ENCODE data around the gene PPHLN1. TPM values are rescaled to one million over a fixed set of nuclear protein-coding genes. Genes with fewer than 3 reads are reported as not detected.

PPHLN1 gene
- total and polyA plus RNA-seq, 2 donors (not counting 1 experiment from before 2014, with no cell fraction given), result 48.8 to 104 TPM

GRCh38 chr12:42484996-42485395, 159.0 kb downstream of the PPHLN1 start:
- Mint-ChIP-seq H3K9me3 (ENCODE audit: insufficient read depth) (no peaks in the 10 kb centered on the region), H3K27ac (no peak overlapping the region), H3K27me3 (no peaks in the 10 kb centered on the region), H3K4me1 (peaks cover 38% of the 10 kb centered on the region), H3K4me3 (peak overlapping the region; percentile 97)
- ATAC-seq (ENCODE audit: low read depth) (no peak), DNase-seq (no peak)
- intact Hi-C loops (cut with micrococcal nuclease), result loop anchor here (1.0 to 10.0 kb wide), 8 partner anchors 16 to 1400 kb away; partner anchors contain the start of genes GXYLT1, IRAK4, PUS7L and TWF1
- no peak overlapping the region for H3K27ac ChIP-seq (ENCODE audit: low read length in 2 of 2)
- H3K27me3 ChIP-seq (replicated peaks in 1 of 4; ENCODE audit: control extremely low read depth in 1 of 4, control insufficient read depth in 3 of 4, insufficient read depth in 4 of 4, low read length in 3 of 4), result no peaks in the 10 kb centered on the region
- no peak overlapping the region for H2AFZ ChIP-seq (ENCODE audit: insufficient read depth, low read depth, low read length, poor library complexity, severe bottlenecking)
- no peaks in the 10 kb centered on the region for H3K9me3 ChIP-seq (ENCODE audit: control extremely low read depth in 1 of 3, control insufficient read depth in 2 of 3, insufficient read depth in 1 of 3, low read length in 2 of 3)
- H3K4me3 ChIP-seq (ENCODE audit: control extremely low read depth in 1 of 5, extremely low read depth in 1 of 5, insufficient read depth in 1 of 5, low read depth in 2 of 5, low read length in 4 of 5), result no peak overlapping the region
- no CpG with 5 or more reads among the region's 3 CpGs for WGBS (ENCODE audit: insufficient coverage)
- H3K9ac ChIP-seq (ENCODE audit: low read length), result no peak overlapping the region
- no peaks in the 10 kb centered on the region for H3K36me3 ChIP-seq (replicated peaks in 1 of 2; ENCODE audit: control extremely low read depth in 1 of 2, control insufficient read depth in 1 of 2, extremely low read depth in 1 of 2, insufficient read depth in 2 of 2, low read length in 1 of 2)
- H3K79me2 ChIP-seq (ENCODE audit: control insufficient read depth, insufficient read depth, low read length), result peaks cover 36% of the 10 kb centered on the region
- POLR2A ChIA-PET, result interaction anchor here (0.6 to 3.5 kb wide), 2 partner anchors 16 to 88 kb away, joined by 3 to 39 read pairs; no protein-coding TSS in a partner anchor
- H4K20me1 ChIP-seq (ENCODE audit: control insufficient read depth, insufficient read depth, low read length, poor library complexity, severe bottlenecking), result no peaks in the 10 kb centered on the region
- no peak for TF ChIP-seq EZH2 (IDR thresholded peaks at IDR 0.05; ENCODE audit: borderline replicate concordance, insufficient read depth, low read depth, low read length, poor library complexity, severe bottlenecking)
- no peak for TF ChIP-seq CTCF (IDR thresholded peaks at IDR 0.05)
- peaks cover 31 to 33% of the 10 kb centered on the region in 2 donors for H3K4me1 ChIP-seq (ENCODE audit: control insufficient read depth in 2 of 2, insufficient read depth in 2 of 2, low read length in 2 of 2)
- H3K4me2 ChIP-seq (replicated peaks; ENCODE audit: low read depth, low read length, poor library complexity, severe bottlenecking), result no peak overlapping the region
- CTCF ChIA-PET, result interaction anchor here (0.7 to 8.1 kb wide), 8 partner anchors 11 to 1402 kb away, joined by 3 to 111 read pairs (median 5); no protein-coding TSS in a partner anchor

- peaks cover 28% of the 10 kb centered on the region for H3K79me2 ChIP-seq (ENCODE audit: control insufficient read depth, insufficient read depth, low read length)
- H2AFZ ChIP-seq (ENCODE audit: insufficient read depth, low read depth, low read length, poor library complexity, severe bottlenecking), result no peak overlapping the region
- H3K4me1 Mint-ChIP-seq, result peaks cover 30% of the 10 kb centered on the region
- no peak overlapping the region for H3K27ac ChIP-seq (ENCODE audit: low read length in 2 of 2)
- no peak overlapping the region for H3K27ac Mint-ChIP-seq
- ChIA-PET POLR2A (no interaction called here), CTCF (interaction anchor here (0.6 to 0.9 kb wide), 2 partner anchors 114 to 781 kb away, joined by 3 to 4 read pairs; no protein-coding TSS in a partner anchor)
- ATAC-seq (ENCODE audit: low read depth), result no peak
- no peak overlapping the region for H3K4me3 Mint-ChIP-seq
- no peak overlapping the region for H3K4me2 ChIP-seq (replicated peaks; ENCODE audit: low read depth, low read length, poor library complexity, severe bottlenecking)
- H4K20me1 ChIP-seq (ENCODE audit: control insufficient read depth, insufficient read depth, low read length, poor library complexity, severe bottlenecking), result no peaks in the 10 kb centered on the region
- no peak overlapping the region for H3K9ac ChIP-seq (ENCODE audit: low read length)
- WGBS (ENCODE audit: insufficient coverage), result 100% methylated on average over 2 of the region's 3 CpGs
- intact Hi-C loops (cut with micrococcal nuclease), result loop anchor here (2.0 to 10.0 kb wide), 2 partner anchors 341 to 1399 kb away; partner anchors contain the start of gene GXYLT1
- TF ChIP-seq CTCF (IDR thresholded peaks at IDR 0.05) (no peak), EZH2 (IDR thresholded peaks at IDR 0.05; ENCODE audit: borderline replicate concordance, insufficient read depth, low read depth, low read length, poor library complexity, severe bottlenecking) (no peak)
- H3K4me3 ChIP-seq (ENCODE audit: control extremely low read depth in 1 of 5, extremely low read depth in 1 of 5, insufficient read depth in 1 of 5, low read depth in 2 of 5, low read length in 4 of 5), result no peak overlapping the region
- no peaks in the 10 kb centered on the region for H3K36me3 ChIP-seq (replicated peaks in 1 of 2; ENCODE audit: control extremely low read depth in 1 of 2, control insufficient read depth in 1 of 2, extremely low read depth in 1 of 2, insufficient read depth in 2 of 2, low read length in 1 of 2)
- no peaks in the 10 kb centered on the region for H3K27me3 ChIP-seq (replicated peaks in 1 of 4; ENCODE audit: control extremely low read depth in 1 of 4, control insufficient read depth in 3 of 4, insufficient read depth in 4 of 4, low read length in 3 of 4)
- peaks cover 22 to 25% of the 10 kb centered on the region in 2 donors for H3K4me1 ChIP-seq (ENCODE audit: control insufficient read depth in 2 of 2, insufficient read depth in 2 of 2, low read length in 2 of 2)
- H3K9me3 Mint-ChIP-seq (ENCODE audit: insufficient read depth), result no peaks in the 10 kb centered on the region
- H3K9me3 ChIP-seq (ENCODE audit: control extremely low read depth in 1 of 3, control insufficient read depth in 2 of 3, insufficient read depth in 1 of 3, low read length in 2 of 3), result no peaks in the 10 kb centered on the region
- H3K27me3 Mint-ChIP-seq, result no peaks in the 10 kb centered on the region
- no peak for DNase-seq
Measured at GRCh38 chr12:42485823-42486222, 159.9 kb downstream of the PPHLN1 start.

Measured in B cell (primary cell).